ENCODE data around the gene NLGN2.

DNA sequence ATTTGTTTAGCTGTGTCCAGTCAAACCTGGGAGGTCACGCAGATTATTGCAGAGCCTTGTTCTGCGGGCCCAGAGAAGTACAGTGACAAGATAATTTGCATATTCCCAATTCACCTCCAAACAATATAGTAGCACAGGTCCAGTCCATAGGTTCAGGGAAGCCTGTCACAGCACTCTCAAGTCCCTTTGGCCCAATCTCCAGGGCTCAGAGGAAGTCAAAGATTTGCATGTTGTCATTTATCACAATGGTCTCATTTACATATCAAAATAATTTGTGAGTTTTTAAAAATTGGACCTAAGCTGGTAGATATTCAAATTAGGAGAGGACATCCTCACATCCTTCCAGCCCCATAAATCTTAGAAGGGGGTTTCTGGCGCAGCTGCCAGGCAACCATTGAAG, 59.9 kb downstream of the NLGN2 start:
- TF ChIP-seq, protein P1, sequence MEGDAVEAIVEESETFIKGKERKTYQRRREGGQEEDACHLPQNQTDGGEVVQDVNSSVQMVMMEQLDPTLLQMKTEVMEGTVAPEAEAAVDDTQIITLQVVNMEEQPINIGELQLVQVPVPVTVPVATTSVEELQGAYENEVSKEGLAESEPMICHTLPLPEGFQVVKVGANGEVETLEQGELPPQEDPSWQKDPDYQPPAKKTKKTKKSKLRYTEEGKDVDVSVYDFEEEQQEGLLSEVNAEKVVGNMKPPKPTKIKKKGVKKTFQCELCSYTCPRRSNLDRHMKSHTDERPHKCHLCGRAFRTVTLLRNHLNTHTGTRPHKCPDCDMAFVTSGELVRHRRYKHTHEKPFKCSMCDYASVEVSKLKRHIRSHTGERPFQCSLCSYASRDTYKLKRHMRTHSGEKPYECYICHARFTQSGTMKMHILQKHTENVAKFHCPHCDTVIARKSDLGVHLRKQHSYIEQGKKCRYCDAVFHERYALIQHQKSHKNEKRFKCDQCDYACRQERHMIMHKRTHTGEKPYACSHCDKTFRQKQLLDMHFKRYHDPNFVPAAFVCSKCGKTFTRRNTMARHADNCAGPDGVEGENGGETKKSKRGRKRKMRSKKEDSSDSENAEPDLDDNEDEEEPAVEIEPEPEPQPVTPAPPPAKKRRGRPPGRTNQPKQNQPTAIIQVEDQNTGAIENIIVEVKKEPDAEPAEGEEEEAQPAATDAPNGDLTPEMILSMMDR (IDR thresholded peaks at IDR 0.05): no peak
- no peak for TF ChIP-seq POLR2A (IDR thresholded peaks at IDR 0.05)
